Mucosa of stomach (tissue), 1 donor: ENCODE data around the gene DENND6A.
"Not testable (repeated sequence)": the region's sequence is repeated elsewhere in the genome, so short reads cannot be mapped to it uniquely, and the experiment has no call there.

Source experiments
- H3K27me3 ChIP-seq: one replicate; pipeline ENCODE4 v1.7.0; 2013; ENCODE audit warnings: mild to moderate bottlenecking, low read length; ENCODE audit not compliant: control insufficient read depth, insufficient read depth
- H3K36me3 ChIP-seq: one replicate; pipeline ENCODE4 v1.7.0; 2013; ENCODE audit warnings: low read length; ENCODE audit not compliant: control insufficient read depth, insufficient read depth
- H3K4me1 ChIP-seq: one replicate; pipeline ENCODE4 v1.7.0; 2013; ENCODE audit warnings: mild to moderate bottlenecking, low read length; ENCODE audit not compliant: control insufficient read depth, insufficient read depth
- H3K4me3 ChIP-seq: one replicate; pipeline ENCODE4 v1.7.0; 2013; ENCODE audit warnings: low read length
- H3K9ac ChIP-seq: one replicate; pipeline ENCODE4 v1.7.0; 2013; ENCODE audit warnings: mild to moderate bottlenecking, low read length, moderate library complexity
- H3K9me3 ChIP-seq: one replicate; pipeline ENCODE4 v1.7.0; 2013; ENCODE audit warnings: mild to moderate bottlenecking, low read length, moderate library complexity; ENCODE audit not compliant: control insufficient read depth
- donor health status: Pancreatic carcinoma.

The DENND6A gene

GRCh38 chr3:57622362-57622761 lies 70.5 kb downstream of the DENND6A start:
- Histone ChIP-seq H3K9ac (no peak overlapping the region), H3K9me3 (no peaks in the 10 kb centered on the region), H3K27me3 (no peaks in the 10 kb centered on the region), H3K36me3 (no peaks in the 10 kb centered on the region), H3K4me1 (no peaks in the 10 kb centered on the region), H3K4me3 (no peak overlapping the region)

GRCh38 chr3:57617739-57618138 lies 75.1 kb downstream of the DENND6A start:
- H3K27me3 ChIP-seq = no peaks in the 10 kb centered on the region
- no peak overlapping the region for H3K4me3 ChIP-seq
- H3K4me1 ChIP-seq = no peaks in the 10 kb centered on the region
- H3K9me3 ChIP-seq = no peaks in the 10 kb centered on the region
- no peaks in the 10 kb centered on the region for H3K36me3 ChIP-seq
- H3K9ac ChIP-seq = no peak overlapping the region

- H3K9me3 ChIP-seq = no peaks in the 10 kb centered on the region
- no peak overlapping the region for H3K4me3 ChIP-seq
- H3K36me3 ChIP-seq = no peaks in the 10 kb centered on the region
- H3K27me3 ChIP-seq = no peaks in the 10 kb centered on the region
- no peaks in the 10 kb centered on the region for H3K4me1 ChIP-seq
- no peak overlapping the region for H3K9ac ChIP-seq
Measured at GRCh38 chr3:57616233-57616632, 76.6 kb downstream of the DENND6A start.

GRCh38 chr3:57611870-57612269 lies 81.0 kb downstream of the DENND6A start:
- not testable (repeated sequence) for H3K4me1 ChIP-seq, H3K4me3 ChIP-seq, H3K36me3 ChIP-seq, H3K9ac ChIP-seq, H3K9me3 ChIP-seq, H3K27me3 ChIP-seq

- H3K4me1 ChIP-seq = no peaks in the 10 kb centered on the region
- no peak overlapping the region for H3K4me3 ChIP-seq
- no peaks in the 10 kb centered on the region for H3K27me3 ChIP-seq
- no peak overlapping the region for H3K9ac ChIP-seq
- H3K9me3 ChIP-seq = no peaks in the 10 kb centered on the region
- H3K36me3 ChIP-seq = no peaks in the 10 kb centered on the region
Measured at GRCh38 chr3:57605683-57606082, 87.2 kb downstream of the DENND6A start.

GRCh38 chr3:57604971-57605370 lies 87.9 kb downstream of the DENND6A start:
- no peaks in the 10 kb centered on the region for H3K36me3 ChIP-seq
- H3K9ac ChIP-seq = no peak overlapping the region
- no peak overlapping the region for H3K4me3 ChIP-seq
- H3K9me3 ChIP-seq = no peaks in the 10 kb centered on the region
- no peaks in the 10 kb centered on the region for H3K4me1 ChIP-seq
- no peaks in the 10 kb centered on the region for H3K27me3 ChIP-seq

- Histone ChIP-seq H3K36me3 (no peaks in the 10 kb centered on the region), H3K9me3 (no peaks in the 10 kb centered on the region), H3K4me3 (no peak overlapping the region), H3K9ac (no peak overlapping the region), H3K4me1 (peaks cover 10% of the 10 kb centered on the region), H3K27me3 (no peaks in the 10 kb centered on the region)
Measured at GRCh38 chr3:57600195-57600594, 92.7 kb downstream of the DENND6A start.

GRCh38 chr3:57598765-57599360 lies 94.0 kb downstream of the DENND6A start:
- H3K4me3 ChIP-seq = no peak overlapping the region
- peak overlapping the region; percentile 81 for H3K9ac ChIP-seq
- H3K4me1 ChIP-seq = peaks cover 10% of the 10 kb centered on the region

GRCh38 chr3:57597127-57597923 lies 95.6 kb downstream of the DENND6A start, which contains the start of gene ARF4:
Gene ARF4 (minus strand): TSS chr3:57597344. CDS start chr3:57597140, 204 bp downstream.
- peak within 1 kb of the TSS; percentile 100 for H3K9ac ChIP-seq
- H3K27me3 ChIP-seq = no peaks in the 10 kb centered on the region
- no peaks in the 10 kb centered on the region for H3K36me3 ChIP-seq
- peak within 1 kb of the TSS; percentile 96 for H3K4me3 ChIP-seq
- peaks cover 23% of the 10 kb centered on the region for H3K4me1 ChIP-seq
- no peaks in the 10 kb centered on the region for H3K9me3 ChIP-seq

More at GRCh38 chr3:57598765-57599360, 94.0 kb downstream of the DENND6A start:
- no peaks in the 10 kb centered on the region for H3K36me3 ChIP-seq
- H3K9me3 ChIP-seq = no peaks in the 10 kb centered on the region
- H3K27me3 ChIP-seq = no peaks in the 10 kb centered on the region

GRCh38 chr3:57596495-57597126 lies 96.3 kb downstream of the DENND6A start:
- Histone ChIP-seq H3K9me3 (no peaks in the 10 kb centered on the region), H3K4me3 (peak overlapping the region; percentile 96), H3K27me3 (no peaks in the 10 kb centered on the region), H3K4me1 (peaks cover 24% of the 10 kb centered on the region), H3K9ac (peak overlapping the region; percentile 100), H3K36me3 (no peaks in the 10 kb centered on the region)

- Histone ChIP-seq H3K36me3 (no peaks in the 10 kb centered on the region), H3K9ac (no peak overlapping the region), H3K27me3 (no peaks in the 10 kb centered on the region), H3K4me3 (no peak overlapping the region), H3K4me1 (peaks cover 24% of the 10 kb centered on the region), H3K9me3 (no peaks in the 10 kb centered on the region)
Measured at GRCh38 chr3:57594576-57594975, 98.3 kb downstream of the DENND6A start.

- Histone ChIP-seq H3K9ac (no peak overlapping the region), H3K9me3 (no peaks in the 10 kb centered on the region), H3K27me3 (no peaks in the 10 kb centered on the region), H3K36me3 (no peaks in the 10 kb centered on the region), H3K4me1 (peaks cover 21% of the 10 kb centered on the region), H3K4me3 (no peak overlapping the region)
Measured at GRCh38 chr3:57594144-57594543, 98.7 kb downstream of the DENND6A start.
